ENCODE results near the gene ATXN2L.

Gene ATXN2L

GRCh38 chr16:28838558-28838918 is 15.7 kb downstream of the ATXN2L start:
- H3K4me3 ChIP-seq (ENCODE audit: low read depth, low read length), result no peak overlapping the region
- ChIA-PET CTCF (interaction anchor here (0.7 to 0.9 kb wide), 2 partner anchors 8 to 25 kb away, joined by 3 to 4 read pairs; partner anchors contain the start of gene SH2B1), POLR2A (interaction anchor here (0.7 to 1.8 kb wide), 8 partner anchors 8 to 107 kb away, joined by 3 to 8 read pairs (median 4); no protein-coding TSS in a partner anchor)
- no peak overlapping the region for H3K27ac ChIP-seq (ENCODE audit: extremely low read depth, low read depth, low read length)
- no peaks in the 10 kb centered on the region for H3K9me3 ChIP-seq (ENCODE audit: control insufficient read depth, insufficient read depth, low read depth, low read length)
- H3K36me3 ChIP-seq (ENCODE audit: control insufficient read depth in 2 of 2, insufficient read depth in 1 of 2, low read length in 2 of 2), result peaks cover 15 to 74% of the 10 kb centered on the region in 2 experiments; a peak in 2 of 3 replicates
- no peaks in the 10 kb centered on the region for H3K4me1 ChIP-seq (ENCODE audit: control insufficient read depth, insufficient read depth, low read length)
- TF ChIP-seq ZNF529 (tag by site-specific recombination; IDR thresholded peaks at IDR 0.05; ENCODE audit: insufficient replicate concordance) (no peak), KLF16 (tag by site-specific recombination; IDR thresholded peaks at IDR 0.05) (no peak), ZBTB8A (tag by site-specific recombination; IDR thresholded peaks at IDR 0.05) (no peak), TSHZ1 (tag by site-specific recombination; IDR thresholded peaks at IDR 0.05; ENCODE audit: borderline replicate concordance) (no peak)

- TF ChIP-seq ZNF639 (tag by site-specific recombination; IDR thresholded peaks at IDR 0.05) (no peak), ZNF362 (tag by site-specific recombination; IDR thresholded peaks at IDR 0.05) (no peak), ZNF670 (tag by site-specific recombination; IDR thresholded peaks at IDR 0.05; ENCODE audit: low read depth) (no peak), ZNF549 (tag by site-specific recombination; IDR thresholded peaks at IDR 0.05) (no peak), ZNF621 (tag by site-specific recombination; IDR thresholded peaks at IDR 0.05) (no peak), MEIS1 (CRISPR knock-in tag; IDR thresholded peaks at IDR 0.05; ENCODE audit: borderline replicate concordance) (no peak), KLF7 (tag by site-specific recombination; IDR thresholded peaks at IDR 0.05; ENCODE audit: borderline replicate concordance) (no peak), ZSCAN4 (tag by site-specific recombination; IDR thresholded peaks at IDR 0.05) (no peak), SP7 (tag by site-specific recombination; IDR thresholded peaks at IDR 0.05) (no peak), ZNF184 (tag by site-specific recombination; IDR thresholded peaks at IDR 0.05) (no peak), PRDM4 (tag by site-specific recombination; IDR thresholded peaks at IDR 0.05) (no peak), SALL2 (tag by site-specific recombination; IDR thresholded peaks at IDR 0.05; ENCODE audit: borderline replicate concordance) (no peak), ZNF660 (tag by site-specific recombination; IDR thresholded peaks at IDR 0.05) (no peak), ZBTB8A (tag by site-specific recombination; IDR thresholded peaks at IDR 0.05) (no peak), ZBTB44 (tag by site-specific recombination; IDR thresholded peaks at IDR 0.05) (no peak), RBAK (tag by site-specific recombination; IDR thresholded peaks at IDR 0.05) (no peak), KLF9 (tag by site-specific recombination; IDR thresholded peaks at IDR 0.05; ENCODE audit: low read depth) (no peak)
- ChIA-PET POLR2A (interaction anchor here (0.7 to 1.8 kb wide), 6 partner anchors 9 to 106 kb away, joined by 3 to 8 read pairs (median 4); no protein-coding TSS in a partner anchor), CTCF (interaction anchor here (0.7 kb wide), 2 partner anchors 8 to 10 kb away, joined by 4 read pairs; no protein-coding TSS in a partner anchor)
- Histone ChIP-seq H3K9me3 (ENCODE audit: control insufficient read depth, insufficient read depth, low read depth, low read length) (no peaks in the 10 kb centered on the region), H3K4me3 (ENCODE audit: low read depth, low read length) (no peak overlapping the region), H3K36me3 (ENCODE audit: control insufficient read depth in 2 of 2, insufficient read depth in 1 of 2, low read length in 2 of 2) (peaks cover 14 to 74% of the 10 kb centered on the region in 2 experiments; a peak in 2 of 3 replicates), H3K4me1 (ENCODE audit: control insufficient read depth, insufficient read depth, low read length) (no peaks in the 10 kb centered on the region), H3K27ac (ENCODE audit: extremely low read depth, low read depth, low read length) (no peak overlapping the region)
Observed at GRCh38 chr16:28839004-28839639, 16.3 kb downstream of the ATXN2L start.
